AG08395 (cell line): ENCODE measurements around the gene NOSTRIN.

Source experiments
- DNase-seq: peaks from one replicate; pipeline ENCODE4 v3.0.0; 2012; ENCODE audit warnings: mixed read lengths, low spot score

Gene NOSTRIN

GRCh38 chr2:168889635-168890005, 87.2 kb downstream of the NOSTRIN start:
- no peak for DNase-seq

- DNase-seq, result peak; percentile 99
These were observed 87.8 kb downstream of the NOSTRIN start, which contains the start of gene SPC25 for GRCh38 chr2:168890006-168890782. SPC25 (minus strand) TSS chr2:168890430; CDS start chr2:168889519, 911 bp downstream.

- DNase-seq, result no peak
These were observed 89.9 kb downstream of the NOSTRIN start for GRCh38 chr2:168892327-168892726.

- no peak for DNase-seq
These were observed 91.7 kb downstream of the NOSTRIN start for GRCh38 chr2:168894101-168894500.

- no peak for DNase-seq
These were observed 92.3 kb downstream of the NOSTRIN start for GRCh38 chr2:168894720-168895119.

GRCh38 chr2:168895771-168896170, 93.3 kb downstream of the NOSTRIN start:
- no peak for DNase-seq

GRCh38 chr2:168896783-168897182, 94.3 kb downstream of the NOSTRIN start:
- DNase-seq, result no peak

- no peak for DNase-seq
These were observed 95.0 kb downstream of the NOSTRIN start for GRCh38 chr2:168897449-168897848.

- no peak for DNase-seq
These were observed 98.6 kb downstream of the NOSTRIN start, which contains the start of gene G6PC2 for GRCh38 chr2:168901003-168901402. G6PC2 (plus strand) TSS chr2:168901291; CDS start chr2:168901332, 41 bp downstream.

- no peak for DNase-seq
These were observed 101.5 kb downstream of the NOSTRIN start for GRCh38 chr2:168903888-168904287.

- no peak for DNase-seq
These were observed 101.9 kb downstream of the NOSTRIN start for GRCh38 chr2:168904358-168904757.

- no peak for DNase-seq
These were observed 105.7 kb downstream of the NOSTRIN start for GRCh38 chr2:168907940-168908662.

GRCh38 chr2:168910330-168910729, 107.9 kb downstream of the NOSTRIN start:
- DNase-seq, result no peak

- no peak for DNase-seq
These were observed 110.0 kb downstream of the NOSTRIN start for GRCh38 chr2:168912466-168912865.

- DNase-seq, result peak; percentile 21
These were observed 110.5 kb downstream of the NOSTRIN start for GRCh38 chr2:168912901-168913369.

- DNase-seq, result no peak
These were observed 111.1 kb downstream of the NOSTRIN start for GRCh38 chr2:168913495-168913894.
